ENCODE measurements around the gene WDR7.

WDR7 gene

GRCh38 chr18:56812674-56813073 is 161.5 kb downstream of the WDR7 start:
- no peak for DNase-seq

GRCh38 chr18:56815926-56816325 is 164.8 kb downstream of the WDR7 start:
- DNase-seq, result no peak

GRCh38 chr18:56823986-56824565 is 172.9 kb downstream of the WDR7 start:
- DNase-seq, result no peak

- no peak for DNase-seq
These were observed 174.2 kb downstream of the WDR7 start for GRCh38 chr18:56825321-56825720.

- no peak for DNase-seq
These were observed 174.7 kb downstream of the WDR7 start for GRCh38 chr18:56825878-56826277.

GRCh38 chr18:56831988-56832387 is 180.8 kb downstream of the WDR7 start:
- no peak for DNase-seq

- DNase-seq, result no peak
These were observed 184.2 kb downstream of the WDR7 start for GRCh38 chr18:56835331-56835730.

- DNase-seq, result no peak
These were observed 185.0 kb downstream of the WDR7 start for GRCh38 chr18:56836173-56836572.

- DNase-seq, result no peak
These were observed 190.7 kb downstream of the WDR7 start for GRCh38 chr18:56841836-56842235.

- DNase-seq, result no peak
These were observed 192.1 kb downstream of the WDR7 start for GRCh38 chr18:56843241-56843640.

GRCh38 chr18:56844556-56844955 is 193.4 kb downstream of the WDR7 start:
- DNase-seq, result no peak

GRCh38 chr18:56851774-56852173 is 200.6 kb downstream of the WDR7 start:
- no peak for DNase-seq

GRCh38 chr18:56853961-56854360 is 202.8 kb downstream of the WDR7 start:
- no peak for DNase-seq

GRCh38 chr18:56861244-56861643 is 210.1 kb downstream of the WDR7 start:
- DNase-seq, result no peak

GRCh38 chr18:56869189-56869777 is 218.1 kb downstream of the WDR7 start:
- DNase-seq, result no peak

- DNase-seq, result no peak
These were observed 219.8 kb downstream of the WDR7 start for GRCh38 chr18:56870982-56871381.

- no peak for DNase-seq
These were observed 221.0 kb downstream of the WDR7 start for GRCh38 chr18:56872140-56872539.

GRCh38 chr18:56873441-56874140 is 222.4 kb downstream of the WDR7 start:
- no peak for DNase-seq

GRCh38 chr18:56878711-56879110 is 227.6 kb downstream of the WDR7 start:
- DNase-seq, result no peak

GRCh38 chr18:56884511-56884910 is 233.4 kb downstream of the WDR7 start:
- no peak for DNase-seq

GRCh38 chr18:56888978-56889377 is 237.8 kb downstream of the WDR7 start:
- DNase-seq, result no peak

- no peak for DNase-seq
These were observed 238.5 kb downstream of the WDR7 start for GRCh38 chr18:56889621-56890020.

GRCh38 chr18:56890632-56891031 is 239.5 kb downstream of the WDR7 start:
- no peak for DNase-seq

- no peak for DNase-seq
These were observed 240.0 kb downstream of the WDR7 start for GRCh38 chr18:56891116-56891515.

GRCh38 chr18:56891870-56892269 is 240.7 kb downstream of the WDR7 start:
- no peak for DNase-seq
